ENCODE measurements around the gene NUBPL. TPM values are rescaled to one million over a fixed set of nuclear protein-coding genes. Genes with fewer than 3 reads are reported as not detected.

The NUBPL gene
- total RNA-seq, 1 donor from 2014 or later = 19.5 TPM

DNA sequence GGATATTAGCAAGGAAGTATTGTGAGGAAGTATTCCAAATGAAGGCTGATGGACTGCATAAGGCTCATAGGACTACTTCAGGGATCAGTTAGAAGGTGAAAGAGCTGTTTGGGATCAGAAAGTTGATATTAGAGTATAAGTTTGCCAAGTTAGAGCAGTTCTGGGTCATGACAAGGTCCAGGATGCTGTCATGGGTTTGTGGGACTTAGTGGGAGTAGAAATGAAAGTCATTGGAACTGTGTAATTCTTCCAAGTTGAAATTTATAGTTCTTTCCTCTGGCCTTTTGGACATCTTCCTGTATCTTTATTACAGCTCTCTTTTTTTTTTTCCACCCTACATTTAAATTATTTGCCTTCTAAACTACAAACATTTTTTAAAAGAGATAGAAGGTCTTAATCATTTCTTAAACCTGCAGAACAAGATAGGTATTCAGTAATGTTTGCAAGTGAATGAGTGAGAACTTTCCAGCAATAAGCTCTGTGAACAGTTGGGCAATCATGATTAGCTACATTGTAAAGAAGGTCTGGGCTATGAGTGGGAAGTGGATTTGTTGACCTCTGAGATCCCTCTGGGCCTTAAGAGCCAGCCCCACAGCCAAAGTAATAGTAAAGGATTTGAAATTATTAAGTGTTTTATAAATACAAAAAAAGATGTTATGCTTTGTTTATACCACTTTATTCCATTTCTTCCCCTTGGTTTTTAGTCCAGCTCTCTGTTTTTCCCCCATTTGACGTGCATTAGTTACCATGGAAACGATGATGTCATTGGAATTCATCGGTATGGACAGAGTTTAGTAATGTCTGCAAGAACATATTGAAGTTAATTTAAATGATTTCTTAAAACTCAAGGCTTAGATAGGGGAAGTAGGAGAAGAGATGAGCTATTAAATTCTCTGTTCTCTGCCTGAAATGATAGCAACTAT is 268.0 kb downstream of the NUBPL start:
- Mint-ChIP-seq H3K36me3 (ENCODE audit: insufficient read depth) (no peaks in the 10 kb centered on the region), H3K9me3 (ENCODE audit: low read depth) (no peaks in the 10 kb centered on the region), H3K27ac (no peak overlapping the region), H3K4me1 (ENCODE audit: low read depth) (peaks cover 3% of the 10 kb centered on the region), H3K4me3 (ENCODE audit: low read depth) (no peak overlapping the region), H3K27me3 (no peaks in the 10 kb centered on the region)
- no peak for TF ChIP-seq CTCF (IDR thresholded peaks at IDR 0.05; ENCODE audit: unreplicated experiment)
- no peak for DNase-seq (ENCODE audit: low spot score, unreplicated experiment)

- no peaks in the 10 kb centered on the region for H3K27me3 Mint-ChIP-seq
- no peak overlapping the region for H3K27ac Mint-ChIP-seq
- no peak overlapping the region for H3K4me3 Mint-ChIP-seq (ENCODE audit: low read depth)
- no peaks in the 10 kb centered on the region for H3K4me1 Mint-ChIP-seq (ENCODE audit: low read depth)
- H3K9me3 Mint-ChIP-seq (ENCODE audit: low read depth) = peaks cover 3% of the 10 kb centered on the region
- no peak for TF ChIP-seq CTCF (IDR thresholded peaks at IDR 0.05; ENCODE audit: unreplicated experiment)
- H3K36me3 Mint-ChIP-seq (ENCODE audit: insufficient read depth) = peaks cover 3% of the 10 kb centered on the region
- DNase-seq (ENCODE audit: low spot score, unreplicated experiment) = no peak
Measured at GRCh38 chr14:31834616-31835015, 273.4 kb downstream of the NUBPL start.

DNA sequence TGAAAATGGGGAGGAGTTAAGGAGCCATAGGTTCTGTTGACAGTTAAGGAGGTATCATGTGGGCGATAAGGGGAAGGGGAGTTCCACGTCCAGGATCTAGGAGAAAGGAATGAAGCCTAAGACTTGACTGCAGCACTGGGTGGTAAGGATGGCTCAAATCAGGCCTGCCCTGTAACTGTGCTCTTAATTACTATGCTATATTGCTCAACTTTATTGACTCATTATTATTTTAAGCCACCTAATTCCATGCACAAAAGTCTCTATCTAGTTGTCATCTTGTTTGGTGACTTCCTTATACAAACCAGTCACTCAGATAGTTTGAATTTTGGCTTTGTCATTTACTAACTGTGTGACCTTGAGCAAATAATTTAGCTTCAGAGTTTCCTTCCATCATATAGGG is 273.8 kb downstream of the NUBPL start:
- no peak for DNase-seq (ENCODE audit: low spot score, unreplicated experiment)
- Mint-ChIP-seq H3K36me3 (ENCODE audit: insufficient read depth) (peaks cover 3% of the 10 kb centered on the region), H3K27me3 (no peaks in the 10 kb centered on the region), H3K27ac (no peak overlapping the region), H3K4me3 (ENCODE audit: low read depth) (no peak overlapping the region), H3K9me3 (ENCODE audit: low read depth) (peaks cover 7% of the 10 kb centered on the region), H3K4me1 (ENCODE audit: low read depth) (no peaks in the 10 kb centered on the region)
- no peak for TF ChIP-seq CTCF (IDR thresholded peaks at IDR 0.05; ENCODE audit: unreplicated experiment)

DNA sequence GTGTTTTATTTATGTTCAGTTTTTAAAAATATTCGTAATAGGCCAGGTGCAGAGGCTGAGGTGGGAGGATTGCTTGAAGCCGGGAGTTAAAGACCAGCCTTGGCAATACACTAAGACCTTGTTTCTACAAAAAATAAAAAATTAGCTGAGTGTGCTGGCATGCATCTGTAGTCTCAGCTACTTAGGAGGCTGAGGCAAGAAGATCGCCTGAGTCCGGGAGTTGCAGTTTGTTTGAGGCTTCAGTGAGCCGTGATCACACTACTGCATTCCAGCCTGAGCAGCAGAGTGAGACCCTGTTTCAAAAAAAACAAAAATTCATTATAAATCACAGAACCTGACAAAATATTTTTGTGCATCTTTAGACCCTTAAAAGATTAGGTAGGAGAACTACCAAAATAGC is 275.8 kb downstream of the NUBPL start:
- Mint-ChIP-seq H3K27me3 (no peaks in the 10 kb centered on the region), H3K9me3 (ENCODE audit: low read depth) (peaks cover 8% of the 10 kb centered on the region), H3K4me3 (ENCODE audit: low read depth) (no peak overlapping the region), H3K36me3 (ENCODE audit: insufficient read depth) (peaks cover 3% of the 10 kb centered on the region), H3K27ac (no peak overlapping the region), H3K4me1 (ENCODE audit: low read depth) (no peaks in the 10 kb centered on the region)
- no peak for DNase-seq (ENCODE audit: low spot score, unreplicated experiment)
- no peak for TF ChIP-seq CTCF (IDR thresholded peaks at IDR 0.05; ENCODE audit: unreplicated experiment)

- no peak for DNase-seq (ENCODE audit: low spot score, unreplicated experiment)
- no peak overlapping the region for H3K4me3 Mint-ChIP-seq (ENCODE audit: low read depth)
- peaks cover 10% of the 10 kb centered on the region for H3K9me3 Mint-ChIP-seq (ENCODE audit: low read depth)
- H3K4me1 Mint-ChIP-seq (ENCODE audit: low read depth) = peaks cover 1% of the 10 kb centered on the region
- H3K27me3 Mint-ChIP-seq = no peaks in the 10 kb centered on the region
- peak overlapping the region; percentile 11 for H3K27ac Mint-ChIP-seq
- TF ChIP-seq CTCF (IDR thresholded peaks at IDR 0.05; ENCODE audit: unreplicated experiment) = no peak
- H3K36me3 Mint-ChIP-seq (ENCODE audit: insufficient read depth) = peaks cover 8% of the 10 kb centered on the region
Measured at GRCh38 chr14:31842899-31843298, 281.7 kb downstream of the NUBPL start.

Measured in progenitor cell of endocrine pancreas (in vitro differentiated cells).